ENCODE results near the gene SCLY. TPM values are rescaled to one million over a fixed set of nuclear protein-coding genes. Genes with fewer than 3 reads are reported as not detected.

The SCLY gene
- polyA plus RNA-seq, 3 donors = 9.5 to 10.6 (median 10.3) TPM

- Mint-ChIP-seq H3K27ac (no peak overlapping the region), H3K36me3 (peaks cover 50 to 58% of the 10 kb centered on the region in 2 donors)
- intact Hi-C loops (cut with micrococcal nuclease) = no loop called here
These were observed 24.0 kb downstream of the SCLY start for GRCh38 chr2:238084761-238085160.

GRCh38 chr2:238085899-238086298 is 25.1 kb downstream of the SCLY start:
- no peak for DNase-seq
- H3K4me3 Mint-ChIP-seq = no peak overlapping the region
- Histone ChIP-seq H4K20me1 (ENCODE audit: insufficient read depth, low read length) (no peaks in the 10 kb centered on the region), H3K4me3 (replicated peaks in 1 of 3; ENCODE audit: low read depth in 2 of 3, low read length in 3 of 3) (no peak overlapping the region), H3K36me3 (replicated peaks in 1 of 2; ENCODE audit: control insufficient read depth in 1 of 2, insufficient read depth in 2 of 2, low read length in 2 of 2) (peaks cover 29 to 33% of the 10 kb centered on the region in 2 donors), H3K79me2 (ENCODE audit: insufficient read depth, low read length) (no peaks in the 10 kb centered on the region), H3K4me2 (replicated peaks; ENCODE audit: extremely low read depth, low read length, poor library complexity, severe bottlenecking) (no peak overlapping the region), H2AFZ (ENCODE audit: insufficient read depth, low read depth, low read length, poor library complexity, severe bottlenecking) (no peak overlapping the region), H3K27me3 (ENCODE audit: control insufficient read depth in 2 of 2, insufficient read depth in 2 of 2, low read length in 2 of 2) (no peaks in the 10 kb centered on the region), H3K9me3 (replicated peaks in 1 of 2; ENCODE audit: control insufficient read depth in 1 of 2, insufficient read depth in 1 of 2, low read length in 2 of 2) (no peaks in the 10 kb centered on the region), H3K27ac (ENCODE audit: low read depth in 1 of 2, low read length in 2 of 2) (no peak overlapping the region), H3K4me1 (ENCODE audit: control insufficient read depth in 1 of 2, insufficient read depth in 2 of 2, low read length in 2 of 2) (peaks cover 16% of the 10 kb centered on the region in 2 donors), H3K9ac (ENCODE audit: insufficient read depth, low read length, poor library complexity, severe bottlenecking) (no peak overlapping the region)
- no peak overlapping the region for H3K27ac Mint-ChIP-seq
- WGBS (ENCODE audit: insufficient coverage) = no CpG with 5 or more reads among the region's 3 CpGs
- peaks cover 0 to 1% (median 0%) of the 10 kb centered on the region in 3 donors for H3K27me3 Mint-ChIP-seq (ENCODE audit: low read depth in 3 of 3)
- no peak for TF ChIP-seq CTCF (IDR thresholded peaks at IDR 0.05)
- H3K36me3 Mint-ChIP-seq = peaks cover 46 to 48% of the 10 kb centered on the region in 2 donors
- intact Hi-C loops (cut with micrococcal nuclease) = no loop called here
- H3K9me3 Mint-ChIP-seq = peaks cover 0 to 1% (median 0%) of the 10 kb centered on the region in 7 donors
- peaks cover 17% of the 10 kb centered on the region for H3K4me1 Mint-ChIP-seq

More at GRCh38 chr2:238084761-238085160, 24.0 kb downstream of the SCLY start:
- H4K20me1 ChIP-seq (ENCODE audit: insufficient read depth, low read length) = no peaks in the 10 kb centered on the region
- H2AFZ ChIP-seq (ENCODE audit: insufficient read depth, low read depth, low read length, poor library complexity, severe bottlenecking) = no peak overlapping the region
- no CpG with 5 or more reads among the region's 7 CpGs for WGBS (ENCODE audit: insufficient coverage)
- H3K4me1 ChIP-seq (ENCODE audit: control insufficient read depth in 1 of 2, insufficient read depth in 2 of 2, low read length in 2 of 2) = peaks cover 16% of the 10 kb centered on the region in 2 donors
- H3K27ac ChIP-seq (ENCODE audit: low read depth in 1 of 2, low read length in 2 of 2) = no peak overlapping the region
- no peak overlapping the region for H3K4me2 ChIP-seq (replicated peaks; ENCODE audit: extremely low read depth, low read length, poor library complexity, severe bottlenecking)
- Mint-ChIP-seq H3K9me3 (peaks cover 0 to 4% (median 1%) of the 10 kb centered on the region in 7 donors), H3K4me1 (peaks cover 17% of the 10 kb centered on the region), H3K27me3 (ENCODE audit: low read depth in 3 of 3) (no peaks in the 10 kb centered on the region), H3K4me3 (no peak overlapping the region)
- TF ChIP-seq CTCF (IDR thresholded peaks at IDR 0.05) = no peak
- H3K27me3 ChIP-seq (ENCODE audit: control insufficient read depth in 2 of 2, insufficient read depth in 2 of 2, low read length in 2 of 2) = no peaks in the 10 kb centered on the region
- no peaks in the 10 kb centered on the region for H3K79me2 ChIP-seq (ENCODE audit: insufficient read depth, low read length)
- H3K9ac ChIP-seq (ENCODE audit: insufficient read depth, low read length, poor library complexity, severe bottlenecking) = no peak overlapping the region
- H3K36me3 ChIP-seq (replicated peaks in 1 of 2; ENCODE audit: control insufficient read depth in 1 of 2, insufficient read depth in 2 of 2, low read length in 2 of 2) = peaks cover 35 to 41% of the 10 kb centered on the region in 2 donors
- no peaks in the 10 kb centered on the region for H3K9me3 ChIP-seq (replicated peaks in 1 of 2; ENCODE audit: control insufficient read depth in 1 of 2, insufficient read depth in 1 of 2, low read length in 2 of 2)
- DNase-seq = no peak
- H3K4me3 ChIP-seq (replicated peaks in 1 of 3; ENCODE audit: low read depth in 2 of 3, low read length in 3 of 3) = no peak overlapping the region
